Measurements from ENCODE around the gene BCKDHA. TPM values are rescaled to one million over a fixed set of nuclear protein-coding genes. Genes with fewer than 3 reads are reported as not detected.
"Not testable (repeated sequence)": the region's sequence is repeated elsewhere in the genome, so short reads cannot be mapped to it uniquely, and the experiment has no call there.

BCKDHA gene
- total RNA-seq, 2 experiments from 2014 or later, result 16.8 to 66.4 TPM

- H3K4me3 ChIP-seq (ENCODE audit: low read depth, low read length, poor library complexity, severe bottlenecking), result no peak overlapping the region
- H3K79me2 ChIP-seq (ENCODE audit: insufficient read depth, low read depth, low read length), result peaks cover 5% of the 10 kb centered on the region; the same call in 1 of the 2 replicates
- peaks cover 49% of the 10 kb centered on the region for H3K36me3 ChIP-seq (ENCODE audit: insufficient read depth, low read length)
- no peak overlapping the region for H2AFZ ChIP-seq (ENCODE audit: low read length)
- no peaks in the 10 kb centered on the region for H3K9me3 ChIP-seq (ENCODE audit: low read length)
- no peaks in the 10 kb centered on the region for H4K20me1 ChIP-seq (ENCODE audit: insufficient read depth, low read length)
- TF ChIP-seq CTCF (conservative IDR thresholded peaks at IDR 0.05; ENCODE audit: low read length) (no peak), EZH2phosphoT487 (IDR thresholded peaks at IDR 0.05; ENCODE audit: borderline replicate concordance, low read depth, low read length) (no peak)
- intact Hi-C loops (cut with micrococcal nuclease; ENCODE audit: unreplicated experiment), result no loop called here
- POLR2A ChIA-PET, result no interaction called here
- H3K4me2 ChIP-seq (ENCODE audit: low read length), result no peak overlapping the region
- DNase-seq (ENCODE audit: low spot score), result no peak
- no peak overlapping the region for H3K27ac ChIP-seq (ENCODE audit: low read depth, low read length, poor library complexity, severe bottlenecking)
- CTCF ChIA-PET (ENCODE audit: unreplicated experiment), result interaction anchor here (0.5 to 0.6 kb wide), 2 partner anchors 174 to 410 kb away, joined by 3 read pairs; no protein-coding TSS in a partner anchor
- no peaks in the 10 kb centered on the region for H3K4me1 ChIP-seq (ENCODE audit: insufficient read depth, low read length, poor library complexity, severe bottlenecking)
- no TSS peak for BruUV-seq (replicated peaks)
- H3K9me2 ChIP-seq (ENCODE audit: insufficient read depth, low read length), result no peaks in the 10 kb centered on the region
Observed at GRCh38 chr19:41433171-41433570, 35.6 kb downstream of the BCKDHA start.

- Histone ChIP-seq H3K4me1 (ENCODE audit: insufficient read depth, low read length, poor library complexity, severe bottlenecking) (peaks cover 8% of the 10 kb centered on the region), H3K27ac (ENCODE audit: low read depth, low read length, poor library complexity, severe bottlenecking) (no peak overlapping the region), H4K20me1 (ENCODE audit: insufficient read depth, low read length) (no peaks in the 10 kb centered on the region), H3K9me3 (ENCODE audit: low read length) (no peaks in the 10 kb centered on the region), H3K4me2 (ENCODE audit: low read length) (no peak overlapping the region), H3K9me2 (ENCODE audit: insufficient read depth, low read length) (no peaks in the 10 kb centered on the region), H3K4me3 (ENCODE audit: low read depth, low read length, poor library complexity, severe bottlenecking) (no peak overlapping the region), H2AFZ (ENCODE audit: low read length) (no peak overlapping the region), H3K79me2 (ENCODE audit: insufficient read depth, low read depth, low read length) (peaks cover 16% of the 10 kb centered on the region; the same call in 1 of the 2 replicates), H3K36me3 (ENCODE audit: insufficient read depth, low read length) (peaks cover 45% of the 10 kb centered on the region)
- TF ChIP-seq EZH2phosphoT487 (IDR thresholded peaks at IDR 0.05; ENCODE audit: borderline replicate concordance, low read depth, low read length) (no peak), CTCF (conservative IDR thresholded peaks at IDR 0.05; ENCODE audit: low read length) (no peak)
- intact Hi-C loops (cut with micrococcal nuclease; ENCODE audit: unreplicated experiment), result no loop called here
- CTCF ChIA-PET (ENCODE audit: unreplicated experiment), result no interaction called here
- BruUV-seq (replicated peaks), result no TSS peak
- DNase-seq (ENCODE audit: low spot score), result no peak
- POLR2A ChIA-PET, result interaction anchor here (0.6 kb wide), 1 partner anchor 11 kb away, joined by 4 read pairs; no protein-coding TSS in a partner anchor
Observed at GRCh38 chr19:41434450-41434849, 36.8 kb downstream of the BCKDHA start.

- Histone ChIP-seq H3K4me1 (ENCODE audit: insufficient read depth, low read length, poor library complexity, severe bottlenecking) (peaks cover 12% of the 10 kb centered on the region), H3K79me2 (ENCODE audit: insufficient read depth, low read depth, low read length) (peaks cover 16% of the 10 kb centered on the region; the same call in 1 of the 2 replicates), H3K36me3 (ENCODE audit: insufficient read depth, low read length) (peaks cover 45% of the 10 kb centered on the region)
- H3K4me2 ChIP-seq (ENCODE audit: low read length); POLR2A ChIA-PET; DNase-seq (ENCODE audit: low spot score); H3K9me2 ChIP-seq (ENCODE audit: insufficient read depth, low read length); intact Hi-C loops (cut with micrococcal nuclease; ENCODE audit: unreplicated experiment); H2AFZ ChIP-seq (ENCODE audit: low read length); H3K4me3 ChIP-seq (ENCODE audit: low read depth, low read length, poor library complexity, severe bottlenecking); H3K9me3 ChIP-seq (ENCODE audit: low read length); BruUV-seq (replicated peaks); H4K20me1 ChIP-seq (ENCODE audit: insufficient read depth, low read length); H3K27ac ChIP-seq (ENCODE audit: low read depth, low read length, poor library complexity, severe bottlenecking): not testable (repeated sequence)
- CTCF ChIA-PET (ENCODE audit: unreplicated experiment), result interaction anchor here (0.8 kb wide), 1 partner anchor 14 kb away, joined by 6 read pairs; no protein-coding TSS in a partner anchor
Observed at GRCh38 chr19:41435376-41435775, 37.8 kb downstream of the BCKDHA start.

Data from OCI-LY7 (cell line).